ENCODE results near the gene HBM.
"Not testable (repeated sequence)": the region's sequence is repeated elsewhere in the genome, so short reads cannot be mapped to it uniquely, and the experiment has no call there.

Gene HBM

DNA sequence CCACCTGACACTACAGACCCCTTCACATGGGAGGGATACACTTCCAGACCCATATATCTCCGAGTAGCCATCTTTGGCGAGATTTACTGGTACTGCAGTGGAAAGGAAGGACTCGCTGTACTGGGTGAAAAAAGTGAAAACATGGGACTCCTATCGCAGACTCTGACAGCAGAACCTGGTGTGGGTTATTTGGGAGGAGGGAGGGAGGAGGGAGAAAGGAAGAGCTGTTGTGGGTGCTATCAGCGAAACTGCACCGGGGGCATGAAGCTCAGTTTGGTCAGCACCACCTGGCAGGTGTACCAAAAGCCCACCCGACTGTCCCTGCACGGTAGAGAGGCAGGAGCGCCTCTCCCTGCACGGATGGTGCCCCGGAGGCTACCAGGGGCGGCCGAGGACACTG is 19.4 kb downstream of the HBM start:
- no peak for DNase-seq (ENCODE audit: low spot score)

DNA sequence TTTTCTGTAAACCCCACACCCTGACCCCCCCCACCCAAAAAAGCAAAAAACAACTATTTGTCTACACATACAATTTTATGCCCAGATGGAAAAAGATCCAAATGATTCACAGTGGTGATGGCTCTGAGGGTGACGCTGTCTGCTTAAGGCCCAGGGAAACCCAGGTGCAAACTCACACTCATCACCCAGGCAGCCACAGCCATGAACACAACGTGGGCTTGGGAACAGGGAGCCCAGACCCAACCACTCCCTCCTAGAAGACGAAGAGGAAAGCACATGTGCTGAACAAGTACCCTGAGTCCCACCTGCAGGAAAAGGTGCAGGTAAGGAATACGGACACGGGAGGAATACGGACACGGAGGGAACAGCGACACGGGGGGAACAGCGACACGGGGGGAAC is 19.9 kb downstream of the HBM start:
- no peak for DNase-seq (ENCODE audit: low spot score)

DNA sequence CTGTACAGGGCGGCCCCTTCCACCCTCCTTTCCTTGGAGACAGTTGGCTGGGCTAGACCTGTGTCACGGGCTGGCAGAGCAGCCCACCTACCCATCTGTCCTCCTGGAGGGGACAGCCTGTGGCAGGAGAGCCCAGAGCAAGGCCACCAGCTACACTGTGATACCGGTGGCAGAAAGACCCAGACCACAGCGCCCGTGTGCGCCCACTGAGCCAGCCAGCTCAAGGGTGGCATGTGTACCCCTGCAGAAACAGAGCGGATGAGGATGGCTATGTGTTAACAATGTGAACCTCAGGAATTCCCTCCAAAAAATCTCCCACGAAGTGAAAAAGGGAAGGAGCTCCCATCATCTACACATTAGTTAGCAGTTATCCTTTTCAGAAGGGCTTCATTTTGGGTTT is 21.6 kb downstream of the HBM start:
- no peak for DNase-seq (ENCODE audit: low spot score)

DNA sequence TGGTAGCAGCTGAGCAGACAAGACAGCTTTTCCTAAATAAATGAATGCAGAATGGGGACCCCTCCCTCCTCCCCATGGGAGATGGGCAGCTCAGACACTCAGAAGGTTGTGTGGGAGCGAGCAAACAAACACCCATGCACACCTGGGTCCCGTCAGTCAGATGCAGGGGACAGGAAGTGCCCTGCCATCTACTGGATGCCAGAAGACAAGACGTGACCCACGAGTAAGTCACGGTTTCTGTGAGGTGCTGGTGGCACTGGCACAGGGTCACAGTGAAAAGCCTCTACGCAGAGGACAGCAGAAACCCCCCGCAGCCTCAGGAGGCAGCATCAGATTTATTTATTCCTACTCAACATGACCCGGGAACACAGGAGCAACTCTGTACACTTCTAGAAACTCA is 22.9 kb downstream of the HBM start:
- no peak for DNase-seq (ENCODE audit: low spot score)

DNA sequence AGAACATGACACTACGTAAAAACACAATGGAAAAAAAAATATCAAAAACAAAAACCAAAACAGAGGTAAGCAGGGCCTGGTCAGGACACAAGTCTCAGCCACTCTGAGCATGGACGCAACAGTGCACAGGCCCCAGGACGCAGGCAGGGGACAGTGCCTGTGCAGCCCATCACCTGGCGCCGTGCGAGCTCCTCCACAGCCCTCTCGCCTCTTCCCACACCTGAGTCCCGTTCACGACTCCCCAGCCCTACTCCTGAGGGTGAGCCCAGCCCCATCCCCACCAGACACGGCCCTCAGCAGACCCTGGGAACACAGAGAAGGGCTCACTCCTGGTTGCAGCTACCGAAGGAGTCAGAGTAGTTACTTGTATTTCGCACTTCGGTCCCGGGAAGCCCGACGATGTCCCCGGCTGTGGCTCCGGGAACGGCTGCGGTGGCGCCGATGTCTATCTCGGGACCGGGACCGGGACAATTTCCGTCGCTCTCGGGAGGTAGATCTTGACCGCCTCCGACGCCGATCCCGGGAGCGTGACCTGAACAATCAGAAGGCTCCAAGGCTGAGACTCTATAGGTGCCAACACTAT is 23.9 kb downstream of the HBM start:
- DNase-seq (ENCODE audit: low spot score) = no peak

DNA sequence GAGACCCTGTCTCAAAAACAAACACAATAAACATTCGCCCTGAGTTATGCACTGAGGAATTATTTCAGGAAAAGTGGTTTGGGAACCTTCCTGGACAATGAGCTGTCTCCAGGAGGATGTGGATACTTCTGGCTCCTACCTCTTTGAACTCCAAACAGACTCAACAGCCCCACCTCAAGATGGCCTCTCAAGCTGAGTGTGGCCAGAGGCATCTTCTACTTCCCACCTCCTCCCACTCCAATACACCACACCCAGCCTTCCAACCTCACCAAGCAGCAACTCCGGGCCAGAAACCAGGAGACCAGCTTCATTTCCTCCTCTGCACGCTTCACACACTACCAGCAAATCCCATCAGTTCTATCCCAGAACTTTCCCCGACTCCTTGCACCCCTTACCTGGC is 26.1 kb downstream of the HBM start:
- no peak for DNase-seq (ENCODE audit: low spot score)

DNA sequence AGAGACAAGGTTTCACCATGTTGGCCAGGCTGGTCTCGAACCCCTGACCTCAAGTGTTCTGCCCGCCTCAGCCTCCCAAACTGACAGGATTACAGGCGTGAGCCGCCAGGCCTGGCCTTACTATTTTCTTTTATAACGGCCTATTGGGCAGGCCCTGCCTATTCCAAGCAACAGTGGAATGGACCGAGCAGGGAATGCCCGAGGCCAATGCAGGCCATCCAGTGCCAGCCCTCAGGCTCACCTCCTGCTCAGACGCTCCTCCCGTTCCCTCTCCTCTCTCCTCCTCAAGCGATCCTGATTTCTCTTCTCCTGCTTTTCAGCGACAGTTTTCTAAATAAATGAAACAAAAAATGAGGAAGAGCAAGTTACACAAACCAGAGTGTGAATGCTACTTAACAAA is 26.9 kb downstream of the HBM start:
- no peak for DNase-seq (ENCODE audit: low spot score)

DNA sequence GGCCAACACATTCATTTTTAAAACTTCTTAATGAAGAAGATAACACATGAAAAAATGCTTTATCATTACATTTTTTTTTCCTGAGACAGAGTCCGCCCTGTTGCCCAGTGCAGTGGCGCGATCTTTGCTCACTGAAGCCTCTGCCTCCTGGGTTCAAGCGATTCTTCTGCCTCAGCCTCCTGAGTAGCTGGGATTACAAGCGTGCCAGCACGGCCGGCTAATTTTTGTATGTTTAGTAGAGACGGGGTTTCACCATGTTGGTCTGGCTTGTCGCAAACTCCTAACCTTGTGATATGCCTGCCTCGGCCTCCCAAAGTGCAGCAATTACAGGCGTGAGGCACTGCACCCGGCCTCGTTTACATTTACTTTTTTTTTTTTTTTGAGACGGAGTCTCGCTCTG is 27.7 kb downstream of the HBM start:
- DNase-seq (ENCODE audit: low spot score) = no peak

DNA sequence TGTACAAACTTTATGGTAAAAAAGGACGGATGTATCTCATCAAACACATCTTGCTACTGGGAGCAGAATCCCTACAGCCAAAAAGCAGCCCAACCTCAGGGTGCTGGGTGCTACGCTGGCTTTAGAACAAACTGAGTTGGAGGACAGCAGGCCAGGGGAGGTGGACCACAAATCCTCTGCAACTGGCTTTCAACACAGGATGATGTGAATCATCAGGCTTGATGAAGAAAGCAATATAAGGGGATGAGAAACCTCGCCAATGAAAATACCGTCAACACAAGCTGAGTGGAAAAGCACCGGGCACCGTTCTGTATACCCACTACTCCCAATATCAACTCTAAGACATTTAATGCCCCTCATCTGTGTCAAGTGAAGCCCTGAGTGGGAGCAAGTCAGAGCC is 28.7 kb downstream of the HBM start:
- no peak for DNase-seq (ENCODE audit: low spot score)

DNA sequence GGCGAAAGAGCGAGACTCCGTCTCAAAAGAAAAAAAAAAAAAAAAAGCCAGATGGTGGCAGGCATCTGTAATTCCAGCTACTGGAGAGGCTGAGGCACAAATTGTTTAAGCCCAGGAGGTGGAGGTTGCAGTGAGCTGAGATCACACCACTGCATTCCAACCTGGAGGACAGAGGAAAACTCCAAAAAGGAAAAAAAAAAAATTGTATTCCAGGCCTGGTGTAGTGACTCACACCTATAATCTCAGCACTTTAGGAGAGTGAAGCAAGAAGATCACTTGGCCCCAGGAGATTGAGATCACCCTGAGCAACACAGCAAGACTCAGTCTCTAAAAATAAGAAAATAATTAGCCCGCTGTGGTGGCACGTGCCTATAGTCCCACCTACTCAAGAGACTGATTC is 34.6 kb downstream of the HBM start:
- no peak for DNase-seq (ENCODE audit: low spot score)

DNA sequence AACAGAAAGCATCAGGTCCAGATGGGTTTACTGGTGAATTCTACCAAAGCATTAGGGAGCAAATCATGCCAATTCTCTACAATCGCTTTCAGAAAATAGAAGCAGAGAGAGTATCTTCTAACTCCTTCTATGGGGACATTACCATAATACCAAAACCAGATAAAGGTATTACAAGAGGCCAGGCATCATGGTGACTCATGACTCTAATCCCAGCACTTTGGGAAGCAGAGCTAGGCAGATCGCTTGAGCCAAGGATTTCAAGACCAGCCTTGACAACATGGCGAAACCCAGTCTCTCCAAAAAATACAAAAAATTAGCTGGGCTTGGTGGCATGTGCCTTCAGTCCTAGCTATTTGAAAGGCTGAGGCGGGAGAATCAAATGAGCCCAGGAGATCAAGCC is 37.5 kb downstream of the HBM start:
- DNase-seq (ENCODE audit: low spot score) = no peak

DNA sequence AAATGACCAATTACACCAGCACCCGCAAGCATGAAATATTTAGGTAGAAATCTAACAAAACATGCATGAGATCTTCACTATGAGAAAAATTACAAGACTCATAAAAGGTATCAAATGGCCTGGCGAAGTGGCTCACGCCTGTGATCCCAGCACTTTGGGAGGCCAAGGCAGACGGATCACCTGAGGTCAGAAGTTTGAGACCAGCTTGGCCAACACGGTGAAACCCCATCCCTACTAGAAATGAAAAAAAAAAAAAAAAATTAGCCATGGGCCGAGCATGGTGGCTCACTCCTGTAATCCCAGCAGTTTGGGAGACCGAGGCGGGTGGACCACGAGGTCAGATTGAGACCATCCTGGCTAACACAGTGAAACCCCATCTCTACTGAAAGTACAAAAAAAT is 38.3 kb downstream of the HBM start:
- not testable (repeated sequence) for DNase-seq (ENCODE audit: low spot score)

DNA sequence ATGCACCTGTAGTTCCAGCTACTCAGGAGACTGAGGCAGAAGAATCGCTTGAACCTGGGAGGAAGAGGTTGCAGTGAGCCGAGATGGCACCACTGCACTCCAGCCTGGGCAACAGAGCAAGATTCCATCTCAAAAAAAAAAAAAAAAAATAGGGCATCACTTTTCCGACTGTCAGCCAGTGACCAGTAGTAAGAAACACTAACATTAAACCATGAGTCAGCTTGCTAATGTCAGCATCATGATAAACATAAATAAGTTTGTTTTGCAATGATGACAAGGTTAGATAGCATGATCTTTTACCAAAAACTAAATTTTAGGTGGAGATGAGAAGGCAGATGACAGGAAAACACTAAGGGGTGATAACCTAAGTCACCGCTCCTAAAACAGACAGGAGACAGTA is 43.6 kb downstream of the HBM start:
- not testable (repeated sequence) for DNase-seq (ENCODE audit: low spot score)

DNA sequence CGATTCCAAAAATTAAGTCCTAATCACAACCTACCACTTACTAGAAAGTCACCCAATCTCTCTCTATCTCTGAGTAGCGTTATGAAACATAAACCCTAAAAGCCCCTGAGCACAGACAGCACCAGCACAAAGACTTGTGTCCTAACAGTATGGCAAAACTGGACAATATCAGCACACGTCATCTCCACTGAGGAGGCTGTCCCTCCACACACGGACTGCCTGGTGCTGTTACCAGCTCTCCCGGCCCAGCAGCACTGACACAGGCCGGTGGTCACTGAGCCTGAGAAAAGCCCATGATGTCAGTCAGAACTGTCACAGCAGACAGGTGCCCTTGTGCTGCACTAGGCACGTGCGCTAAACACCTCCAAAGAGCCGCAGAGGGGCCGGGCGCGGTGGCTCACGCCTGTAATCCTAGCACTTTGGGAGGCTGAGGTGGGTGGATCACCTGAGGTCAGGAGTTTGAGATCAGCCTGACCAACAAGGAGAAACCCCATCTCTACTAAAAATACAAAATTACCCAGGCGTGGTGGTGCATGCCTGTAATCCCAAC is 45.9 kb downstream of the HBM start:
- not testable (repeated sequence) for DNase-seq (ENCODE audit: low spot score)

DNA sequence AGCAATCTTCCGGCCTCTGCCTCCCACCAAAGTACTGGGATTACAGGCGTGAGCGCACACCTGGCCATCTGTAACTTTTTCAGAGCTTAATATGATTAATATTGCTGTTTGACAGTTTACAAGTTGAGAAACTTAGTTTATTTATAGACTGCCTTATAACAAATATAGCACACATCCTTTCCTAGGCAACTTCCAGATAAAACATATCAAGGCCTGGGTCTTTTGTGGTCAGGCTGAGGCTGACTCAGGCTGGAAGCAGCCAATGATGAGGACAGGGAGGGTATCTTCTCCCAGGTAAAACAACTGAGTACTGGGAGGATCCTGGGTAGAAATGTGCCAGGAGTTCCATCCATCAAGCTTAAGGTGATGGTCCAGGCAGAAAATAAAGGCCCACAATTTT is 47.2 kb downstream of the HBM start:
- no peak for DNase-seq (ENCODE audit: low spot score)
